ENCODE results near the gene FNIP1. TPM values are rescaled to one million over a fixed set of nuclear protein-coding genes. Genes with fewer than 3 reads are reported as not detected.

The FNIP1 gene
- total and polyA plus RNA-seq, 9 of the 15 experiments (the other 6 are each of a cell fraction or from before 2014, with no cell fraction given): 5.0 to 32.8 (median 18.4) TPM

- Histone ChIP-seq H3K27me3 (ENCODE audit: control insufficient read depth in 2 of 2, insufficient read depth in 2 of 2, low read length in 2 of 2) (no peaks in the 10 kb centered on the region), H3K9me3 (replicated peaks; ENCODE audit: control insufficient read depth, insufficient read depth, low read depth, low read length) (peaks cover 10% of the 10 kb centered on the region; the same call in 1 of the 2 replicates), H3K27ac (ENCODE audit: extremely low read depth, low read depth, low read length) (no peak overlapping the region), H4K20me1 (replicated peaks; ENCODE audit: control insufficient read depth, insufficient read depth, low read length) (peaks cover 7% of the 10 kb centered on the region), H3K9me1 (ENCODE audit: control insufficient read depth, insufficient read depth, low read length) (no peaks in the 10 kb centered on the region), H3K4me1 (replicated peaks in 1 of 2; ENCODE audit: control insufficient read depth in 2 of 2, insufficient read depth in 2 of 2, low read length in 2 of 2) (peaks cover 5 to 11% of the 10 kb centered on the region in 2 experiments; a peak in 4 of 5 replicates), H3K79me2 (ENCODE audit: control insufficient read depth, insufficient read depth, low read length) (peaks cover 98% of the 10 kb centered on the region), H3K9ac (ENCODE audit: insufficient read depth in 1 of 2, low read depth in 2 of 2, low read length in 2 of 2) (no peak overlapping the region), H3K36me3 (ENCODE audit: control insufficient read depth, insufficient read depth, low read length) (peaks cover 14% of the 10 kb centered on the region; the same call in 2 of the 3 replicates), H3K4me3 (no peak overlapping the region), H2AFZ (ENCODE audit: low read depth, low read length) (no peak overlapping the region), H3K4me2 (ENCODE audit: insufficient read depth, low read length) (no peak overlapping the region)
- DNase-seq (ENCODE audit: extremely low read depth in 1 of 4, low spot score in 3 of 4) (no peak), FAIRE-seq (no peak), ATAC-seq (no peak)
- WGBS (ENCODE audit: insufficient coverage, low coverage, missing lambda C conversion rate): 95% methylated on average over 1 of the region's 1 CpG
- no peak for TF ChIP-seq ZNF124 (CRISPR knock-in tag; IDR thresholded peaks at IDR 0.05)
- TF ChIP-seq CTCFL (IDR thresholded peaks at IDR 0.05; ENCODE audit: borderline replicate concordance, insufficient read depth, low read depth, low read length, poor library complexity, severe bottlenecking): no peak
- no peak for TF ChIP-seq RCOR1 (IDR thresholded peaks at IDR 0.05; ENCODE audit: borderline replicate concordance in 1 of 2, low read depth in 2 of 2, low read length in 2 of 2)
- TF ChIP-seq MAFF (IDR thresholded peaks at IDR 0.05; ENCODE audit: low read length): no peak
- TF ChIP-seq TAF7 (tag; IDR thresholded peaks at IDR 0.05): no peak
- no peak for TF ChIP-seq MYNN (IDR thresholded peaks at IDR 0.05)
- TF ChIP-seq MYNN (CRISPR knock-in tag; IDR thresholded peaks at IDR 0.05): no peak
- no peak for TF ChIP-seq KLF16 (IDR thresholded peaks at IDR 0.05)
- no peak for TF ChIP-seq STAT5A (IDR thresholded peaks at IDR 0.05; ENCODE audit: borderline replicate concordance, low read length)
- TF ChIP-seq ILF3 (IDR thresholded peaks at IDR 0.05; ENCODE audit: borderline replicate concordance): no peak
- no peak for TF ChIP-seq CREM (IDR thresholded peaks at IDR 0.05; ENCODE audit: low read depth)
- TF ChIP-seq SMAD3 (CRISPR knock-in tag; conservative IDR thresholded peaks at IDR 0.05): no peak
- TF ChIP-seq MNT (conservative IDR thresholded peaks at IDR 0.05): no peak
- TF ChIP-seq SRF (CRISPR knock-in tag; IDR thresholded peaks at IDR 0.05): no peak
- no peak for TF ChIP-seq ATF1 (CRISPR knock-in tag; IDR thresholded peaks at IDR 0.05)
- TF ChIP-seq ATF1 (tag; IDR thresholded peaks at IDR 0.05): no peak
- no TSS peak for BruUV-seq (replicated peaks)
- intact Hi-C loops (cut with micrococcal nuclease): no loop called here
- CTCF ChIA-PET (ENCODE audit: low intra/inter-chr PET ratio): no interaction called here
- in situ Hi-C loops (cut with MboI): no loop called here
- POLR2A ChIA-PET: no interaction called here
These were observed 31.6 kb downstream of the FNIP1 start for GRCh38 chr5:131765261-131765660.

Data from K562 (cell line).